ENCODE measurements around the gene TMEM178B. TPM values are rescaled to one million over a fixed set of nuclear protein-coding genes. Genes with fewer than 3 reads are reported as not detected.

Gene TMEM178B
- polyA plus RNA-seq, 1 donor (not counting 4 experiments of a cell fraction or from before 2014, with no cell fraction given), result not detected

DNA sequence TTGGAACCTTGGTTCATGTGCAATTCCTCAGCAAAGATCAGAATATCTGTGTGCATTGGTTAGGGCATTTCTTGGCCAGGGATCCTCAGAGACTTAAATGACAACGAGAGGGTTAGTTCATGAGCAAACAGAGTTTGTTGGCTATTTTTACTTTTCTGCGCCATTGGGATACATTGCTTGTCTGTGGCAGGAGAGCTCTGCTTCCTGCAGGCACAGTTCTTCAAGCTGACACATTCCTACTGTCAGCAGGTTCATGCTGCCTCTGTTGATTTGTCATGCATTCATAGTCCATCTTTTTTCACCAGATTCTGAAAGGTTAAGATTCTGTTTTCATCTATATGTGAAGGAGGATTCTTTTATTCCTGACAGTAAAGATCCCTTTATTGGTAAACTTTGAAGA is 139.4 kb downstream of the TMEM178B start:
- Histone ChIP-seq H3K36me3 (ENCODE audit: control insufficient read depth in 2 of 2, extremely low read depth in 1 of 2, insufficient read depth in 2 of 2, low read length in 2 of 2) (no peaks in the 10 kb centered on the region), H3K4me1 (ENCODE audit: control insufficient read depth, extremely low read depth, insufficient read depth, low read length) (no peaks in the 10 kb centered on the region), H3K9me3 (ENCODE audit: control insufficient read depth, low read depth, low read length) (no peaks in the 10 kb centered on the region), H3K4me2 (ENCODE audit: control insufficient read depth, extremely low read depth, insufficient read depth, low read depth, low read length) (no peak overlapping the region), H3K79me2 (ENCODE audit: control insufficient read depth, insufficient read depth, low read length) (no peaks in the 10 kb centered on the region), H4K20me1 (ENCODE audit: control insufficient read depth, extremely low read depth, insufficient read depth, low read length) (no peaks in the 10 kb centered on the region), H3K27ac (ENCODE audit: control insufficient read depth, insufficient read depth, low read length) (no peak overlapping the region), H3K9me1 (ENCODE audit: control insufficient read depth, extremely low read depth, insufficient read depth, low read length) (no peaks in the 10 kb centered on the region), H3K9ac (ENCODE audit: control insufficient read depth, extremely low read depth, insufficient read depth, low read length) (no peak overlapping the region), H3K27me3 (ENCODE audit: control insufficient read depth, extremely low read depth, insufficient read depth, low read length) (no peaks in the 10 kb centered on the region), H2AFZ (ENCODE audit: control insufficient read depth, low read length) (no peak overlapping the region), H3K4me3 (ENCODE audit: control insufficient read depth in 2 of 3, extremely low read depth in 1 of 3, insufficient read depth in 2 of 3, low read depth in 1 of 3, low read length in 3 of 3) (no peak overlapping the region)
- dilution Hi-C loops (cut with MboI; ENCODE audit: extremely low pct_ligation_motif_present, low sequenced_read_pairs), result no loop called here
- no peak for DNase-seq (ENCODE audit: low read depth, low spot score)
- TF ChIP-seq, protein P1, sequence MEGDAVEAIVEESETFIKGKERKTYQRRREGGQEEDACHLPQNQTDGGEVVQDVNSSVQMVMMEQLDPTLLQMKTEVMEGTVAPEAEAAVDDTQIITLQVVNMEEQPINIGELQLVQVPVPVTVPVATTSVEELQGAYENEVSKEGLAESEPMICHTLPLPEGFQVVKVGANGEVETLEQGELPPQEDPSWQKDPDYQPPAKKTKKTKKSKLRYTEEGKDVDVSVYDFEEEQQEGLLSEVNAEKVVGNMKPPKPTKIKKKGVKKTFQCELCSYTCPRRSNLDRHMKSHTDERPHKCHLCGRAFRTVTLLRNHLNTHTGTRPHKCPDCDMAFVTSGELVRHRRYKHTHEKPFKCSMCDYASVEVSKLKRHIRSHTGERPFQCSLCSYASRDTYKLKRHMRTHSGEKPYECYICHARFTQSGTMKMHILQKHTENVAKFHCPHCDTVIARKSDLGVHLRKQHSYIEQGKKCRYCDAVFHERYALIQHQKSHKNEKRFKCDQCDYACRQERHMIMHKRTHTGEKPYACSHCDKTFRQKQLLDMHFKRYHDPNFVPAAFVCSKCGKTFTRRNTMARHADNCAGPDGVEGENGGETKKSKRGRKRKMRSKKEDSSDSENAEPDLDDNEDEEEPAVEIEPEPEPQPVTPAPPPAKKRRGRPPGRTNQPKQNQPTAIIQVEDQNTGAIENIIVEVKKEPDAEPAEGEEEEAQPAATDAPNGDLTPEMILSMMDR (optimal IDR thresholded peaks at IDR 0.05 in 1 of 3, IDR thresholded peaks at IDR 0.05 in 1 of 3, conservative IDR thresholded peaks at IDR 0.05 in 1 of 3; ENCODE audit: extremely low read depth in 1 of 3, insufficient read depth in 2 of 3, low read length in 3 of 3), result no peak
- no peak for TF ChIP-seq EZH2 (IDR thresholded peaks at IDR 0.05; ENCODE audit: low read length)
- FAIRE-seq, result no peak

- Histone ChIP-seq H3K4me2 (ENCODE audit: control insufficient read depth, extremely low read depth, insufficient read depth, low read depth, low read length) (no peak overlapping the region), H3K9me1 (ENCODE audit: control insufficient read depth, extremely low read depth, insufficient read depth, low read length) (no peaks in the 10 kb centered on the region), H3K79me2 (ENCODE audit: control insufficient read depth, insufficient read depth, low read length) (no peaks in the 10 kb centered on the region), H3K27ac (ENCODE audit: control insufficient read depth, insufficient read depth, low read length) (no peak overlapping the region), H3K4me3 (ENCODE audit: control insufficient read depth in 2 of 3, extremely low read depth in 1 of 3, insufficient read depth in 2 of 3, low read depth in 1 of 3, low read length in 3 of 3) (no peak overlapping the region), H4K20me1 (ENCODE audit: control insufficient read depth, extremely low read depth, insufficient read depth, low read length) (no peaks in the 10 kb centered on the region), H2AFZ (ENCODE audit: control insufficient read depth, low read length) (no peak overlapping the region), H3K4me1 (ENCODE audit: control insufficient read depth, extremely low read depth, insufficient read depth, low read length) (no peaks in the 10 kb centered on the region), H3K9ac (ENCODE audit: control insufficient read depth, extremely low read depth, insufficient read depth, low read length) (no peak overlapping the region), H3K9me3 (ENCODE audit: control insufficient read depth, low read depth, low read length) (no peaks in the 10 kb centered on the region), H3K36me3 (ENCODE audit: control insufficient read depth in 2 of 2, extremely low read depth in 1 of 2, insufficient read depth in 2 of 2, low read length in 2 of 2) (no peaks in the 10 kb centered on the region), H3K27me3 (ENCODE audit: control insufficient read depth, extremely low read depth, insufficient read depth, low read length) (no peaks in the 10 kb centered on the region)
- TF ChIP-seq EZH2 (IDR thresholded peaks at IDR 0.05; ENCODE audit: low read length), result no peak
- TF ChIP-seq, protein P1 (optimal IDR thresholded peaks at IDR 0.05 in 1 of 3, IDR thresholded peaks at IDR 0.05 in 1 of 3, conservative IDR thresholded peaks at IDR 0.05 in 1 of 3; ENCODE audit: extremely low read depth in 1 of 3, insufficient read depth in 2 of 3, low read length in 3 of 3), result no peak
- no peak for FAIRE-seq
- no peak for DNase-seq (ENCODE audit: low read depth, low spot score)
- dilution Hi-C loops (cut with MboI; ENCODE audit: extremely low pct_ligation_motif_present, low sequenced_read_pairs), result no loop called here
Measured at GRCh38 chr7:141217938-141218337, 144.1 kb downstream of the TMEM178B start.
